Measurements from ENCODE around the gene COMT.

Gene COMT

GRCh38 chr22:19984201-19984753 is 42.7 kb downstream of the COMT start:
- peak in 2 of 3 experiments; percentile 45 to 61 for DNase-seq

- no peak for DNase-seq
These were observed 43.6 kb downstream of the COMT start for GRCh38 chr22:19984851-19985811.

- no peak for DNase-seq
These were observed 44.4 kb downstream of the COMT start for GRCh38 chr22:19986011-19986409.

GRCh38 chr22:19986410-19987341 is 45.1 kb downstream of the COMT start:
- DNase-seq: peak; percentile 50 to 77 (median 73)

GRCh38 chr22:19987394-19988306 is 46.1 kb downstream of the COMT start:
- peak in 1 of 3 experiments; percentile 31 for DNase-seq

GRCh38 chr22:19988331-19988808 is 46.8 kb downstream of the COMT start:
- no peak for DNase-seq

GRCh38 chr22:19988965-19989724 is 47.6 kb downstream of the COMT start:
- DNase-seq: no peak

GRCh38 chr22:19989725-19990067 is 48.1 kb downstream of the COMT start:
- DNase-seq: no peak

GRCh38 chr22:19990188-19990587 is 48.6 kb downstream of the COMT start:
- DNase-seq: no peak

- DNase-seq: no peak
These were observed 49.2 kb downstream of the COMT start for GRCh38 chr22:19990609-19991394.

- no peak for DNase-seq
These were observed 49.7 kb downstream of the COMT start for GRCh38 chr22:19991395-19991644.

GRCh38 chr22:19991645-19992451 is 50.3 kb downstream of the COMT start:
- no peak for DNase-seq

- no peak for DNase-seq
These were observed 50.9 kb downstream of the COMT start for GRCh38 chr22:19992481-19992911.

GRCh38 chr22:19992921-19993355 is 51.4 kb downstream of the COMT start:
- DNase-seq: no peak

- no peak for DNase-seq
These were observed 52.4 kb downstream of the COMT start for GRCh38 chr22:19993926-19994325.

GRCh38 chr22:19994851-19995610 is 53.5 kb downstream of the COMT start:
- DNase-seq: no peak

GRCh38 chr22:19995611-19996339 is 54.2 kb downstream of the COMT start:
- no peak for DNase-seq
